Right lobe of liver (tissue), 4 donors: ENCODE results near the gene FGF14.

ENCODE experiments used
- POLR2A ChIP-seq: fragments of 450-650 bp; IDR thresholded peaks from one replicate; pipeline ENCODE4 v1.6.1; 2017; ENCODE audit warnings: antibody characterized with exemption, mild to moderate bottlenecking
- TF ChIP-seq, protein P1 (sequence below), 4 donors: fragments of 200-600 bp in 3 of 4; fragments of 450-650 bp in 1 of 4; IDR thresholded peaks; one replicate each; pipeline versions ENCODE4 v1.5.1 to v1.8.0; 2016 to 2022; ENCODE audit warnings: antibody characterized with exemption in 4 of 4, mild to moderate bottlenecking in 2 of 4
- donor health status: DM: no; HTN: no; CAD: no.
- donor health status: DM: no; HTN: no; CAD: no.
- donor health status: DM: no; HTN: yes; CAD: no.

DNA sequence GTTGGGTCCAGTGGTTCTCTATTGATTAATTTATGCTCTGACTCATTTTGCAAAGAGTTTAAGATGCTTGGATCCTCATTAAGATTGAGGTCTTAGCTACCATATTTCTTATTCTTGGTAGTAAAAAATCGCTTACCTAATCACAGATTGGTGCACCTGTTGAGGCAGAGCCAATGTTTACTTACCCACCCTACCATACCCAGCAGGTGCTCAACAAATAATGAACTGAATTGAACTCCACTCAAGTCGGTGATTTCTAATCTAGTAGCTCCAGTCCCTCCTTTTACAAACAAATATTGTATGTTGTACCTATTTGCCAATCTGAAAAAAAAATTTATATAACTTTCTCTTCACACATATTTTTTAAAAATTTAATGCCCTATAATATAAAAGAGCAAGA is 361.0 kb downstream of the FGF14 start:
- TF ChIP-seq, protein P1, sequence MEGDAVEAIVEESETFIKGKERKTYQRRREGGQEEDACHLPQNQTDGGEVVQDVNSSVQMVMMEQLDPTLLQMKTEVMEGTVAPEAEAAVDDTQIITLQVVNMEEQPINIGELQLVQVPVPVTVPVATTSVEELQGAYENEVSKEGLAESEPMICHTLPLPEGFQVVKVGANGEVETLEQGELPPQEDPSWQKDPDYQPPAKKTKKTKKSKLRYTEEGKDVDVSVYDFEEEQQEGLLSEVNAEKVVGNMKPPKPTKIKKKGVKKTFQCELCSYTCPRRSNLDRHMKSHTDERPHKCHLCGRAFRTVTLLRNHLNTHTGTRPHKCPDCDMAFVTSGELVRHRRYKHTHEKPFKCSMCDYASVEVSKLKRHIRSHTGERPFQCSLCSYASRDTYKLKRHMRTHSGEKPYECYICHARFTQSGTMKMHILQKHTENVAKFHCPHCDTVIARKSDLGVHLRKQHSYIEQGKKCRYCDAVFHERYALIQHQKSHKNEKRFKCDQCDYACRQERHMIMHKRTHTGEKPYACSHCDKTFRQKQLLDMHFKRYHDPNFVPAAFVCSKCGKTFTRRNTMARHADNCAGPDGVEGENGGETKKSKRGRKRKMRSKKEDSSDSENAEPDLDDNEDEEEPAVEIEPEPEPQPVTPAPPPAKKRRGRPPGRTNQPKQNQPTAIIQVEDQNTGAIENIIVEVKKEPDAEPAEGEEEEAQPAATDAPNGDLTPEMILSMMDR (IDR thresholded peaks at IDR 0.05): no peak
- no peak for TF ChIP-seq POLR2A
